Esophagus muscularis mucosa (tissue), 4 donors: ENCODE results near the gene RPRD2.

Source experiments
- CTCF ChIP-seq, 3 experiments: fragments of 200-600 bp in 2 of 3; fragments of 450-650 bp in 1 of 3; sonication (generic) in 2 of 3; IDR thresholded peaks; one replicate each; pipeline ENCODE4 v1.5.1; 2017 to 2019; ENCODE audit warnings: antibody characterized with exemption in 3 of 3, mild to moderate bottlenecking in 2 of 3, moderate library complexity in 1 of 3
- EP300 ChIP-seq: sonication (generic); formaldehyde crosslinking; IDR thresholded peaks from one replicate; pipeline ENCODE4 v1.6.1; 2017; ENCODE audit warnings: antibody characterized with exemption
- POLR2A ChIP-seq: fragments of 450-650 bp; IDR thresholded peaks from one replicate; pipeline ENCODE4 v1.6.1; 2017; ENCODE audit warnings: antibody characterized with exemption, moderate library complexity, mild to moderate bottlenecking, low read depth
- POLR2AphosphoS5 ChIP-seq, 2 donors: sonication (generic); formaldehyde crosslinking; IDR thresholded peaks; one replicate each; pipeline ENCODE4 v1.6.1; 2017; ENCODE audit warnings: antibody characterized with exemption in 2 of 2

DNA sequence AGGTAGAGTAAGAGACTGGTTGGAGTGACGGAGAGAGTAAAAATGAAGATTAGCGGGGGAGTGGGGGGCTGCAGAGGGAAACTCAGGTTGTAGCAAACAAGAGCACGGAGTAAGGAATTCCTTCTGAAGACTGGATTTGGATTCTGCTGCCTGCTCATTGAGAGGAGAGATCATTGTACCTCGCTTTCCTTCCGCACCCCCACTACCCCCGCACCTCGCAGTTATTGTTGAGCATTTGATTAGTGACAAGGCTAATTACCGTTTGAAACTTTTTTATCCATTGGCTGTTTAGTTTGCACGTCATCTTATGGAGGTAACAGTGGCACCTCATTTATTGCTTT lies 42.2 kb upstream of the RPRD2 start:
- TF ChIP-seq CTCF (IDR thresholded peaks at IDR 0.05) (no peak), POLR2A (no peak), POLR2AphosphoS5 (IDR thresholded peaks at IDR 0.05) (no peak), EP300 (no peak)
